Fibroblast of the conjunctiva (primary cell): Measurements from ENCODE around the gene SNTA1.
"Not testable (repeated sequence)": the region's sequence is repeated elsewhere in the genome, so short reads cannot be mapped to it uniquely, and the experiment has no call there.

ENCODE experiments used
- DNase-seq: peaks from one replicate; pipeline ENCODE4 v3.0.0-alpha.2; 2010; ENCODE audit warnings: low read depth

The SNTA1 gene

GRCh38 chr20:33465481-33466302 lies 22.1 kb upstream of the SNTA1 start:
- DNase-seq: no peak

- DNase-seq: not testable (repeated sequence)
Observed at GRCh38 chr20:33464759-33465158, 21.2 kb upstream of the SNTA1 start.

- no peak for DNase-seq
Observed at GRCh38 chr20:33463332-33464101, 20.0 kb upstream of the SNTA1 start.

- DNase-seq: no peak
Observed at GRCh38 chr20:33460711-33461110, 17.1 kb upstream of the SNTA1 start.

GRCh38 chr20:33459599-33459998 lies 16.0 kb upstream of the SNTA1 start:
- no peak for DNase-seq

GRCh38 chr20:33456916-33457642 lies 13.5 kb upstream of the SNTA1 start:
- DNase-seq: peak; percentile 53

GRCh38 chr20:33450867-33451266 lies 7.3 kb upstream of the SNTA1 start:
- no peak for DNase-seq

GRCh38 chr20:33445881-33446625 lies 2.5 kb upstream of the SNTA1 start:
- DNase-seq: no peak

- DNase-seq: no peak
Observed at GRCh38 chr20:33444797-33445560, 1.4 kb upstream of the SNTA1 start.

GRCh38 chr20:33443006-33443511 lies 504 bp downstream of the SNTA1 start:
- no peak for DNase-seq

- DNase-seq: no peak
Observed at GRCh38 chr20:33442136-33443005, 1.2 kb downstream of the SNTA1 start.

GRCh38 chr20:33441142-33441955 lies 2.2 kb downstream of the SNTA1 start:
- DNase-seq: no peak

- DNase-seq: not testable (repeated sequence)
Observed at GRCh38 chr20:33440562-33440961, 3.0 kb downstream of the SNTA1 start.

- DNase-seq: no peak
Observed at GRCh38 chr20:33438481-33438880, 5.1 kb downstream of the SNTA1 start.

- DNase-seq: no peak
Observed at GRCh38 chr20:33437141-33437911, 6.2 kb downstream of the SNTA1 start.

- DNase-seq: no peak
Observed at GRCh38 chr20:33434434-33434833, 9.1 kb downstream of the SNTA1 start.

- DNase-seq: no peak
Observed at GRCh38 chr20:33433465-33434234, 9.9 kb downstream of the SNTA1 start.
